HG03060 (cell line): Measurements from ENCODE around the gene SHISA9.

Experiments
- ATAC-seq: cut with Tn5 transposase; IDR thresholded peaks from one replicate; pipeline ENCODE4 v1.9.1; 2021; ENCODE audit warnings: low read depth, moderate number of reproducible peaks; ENCODE audit not compliant: unreplicated experiment

The SHISA9 gene

GRCh38 chr16:13155377-13155776 is 254.0 kb downstream of the SHISA9 start:
- ATAC-seq = no peak

DNA sequence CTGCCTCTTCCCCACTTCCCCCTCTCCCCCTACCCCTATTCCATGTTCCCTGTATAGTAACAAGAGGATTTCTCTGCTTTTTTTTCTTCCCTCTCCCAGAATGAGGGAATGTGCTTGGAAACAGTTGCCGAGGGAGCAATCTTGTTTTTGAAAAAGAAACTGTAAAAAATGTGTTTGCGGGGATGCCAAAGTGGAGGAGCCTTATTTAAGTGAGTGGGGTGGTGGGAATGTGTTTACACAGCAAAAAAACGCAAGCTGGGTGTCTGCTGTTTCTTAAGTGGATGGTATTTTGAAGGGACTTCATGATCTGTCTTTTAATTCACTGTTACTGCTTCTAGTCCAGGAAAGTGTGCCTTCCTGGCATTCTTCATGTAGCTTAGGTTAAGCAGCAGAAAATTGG is 254.4 kb downstream of the SHISA9 start:
- no peak for ATAC-seq

DNA sequence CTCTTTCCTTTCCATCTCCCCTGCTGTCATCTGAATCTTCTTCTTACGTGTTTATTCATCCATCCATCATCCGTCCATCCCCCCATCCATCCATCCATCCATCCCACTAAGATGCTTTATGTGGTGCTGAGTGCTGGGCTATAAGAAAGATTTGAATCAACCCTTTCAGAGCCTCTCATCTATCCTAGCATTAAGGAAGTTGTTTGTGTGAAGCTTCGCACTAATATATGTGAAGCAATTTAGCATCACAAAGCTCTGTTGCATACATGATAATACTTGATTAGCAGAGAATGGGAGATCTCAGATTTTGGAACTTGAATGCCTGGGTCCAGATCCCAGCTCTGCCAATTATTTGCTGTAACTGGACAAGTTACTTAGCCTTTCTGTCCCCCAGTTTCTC is 255.7 kb downstream of the SHISA9 start:
- ATAC-seq = no peak

DNA sequence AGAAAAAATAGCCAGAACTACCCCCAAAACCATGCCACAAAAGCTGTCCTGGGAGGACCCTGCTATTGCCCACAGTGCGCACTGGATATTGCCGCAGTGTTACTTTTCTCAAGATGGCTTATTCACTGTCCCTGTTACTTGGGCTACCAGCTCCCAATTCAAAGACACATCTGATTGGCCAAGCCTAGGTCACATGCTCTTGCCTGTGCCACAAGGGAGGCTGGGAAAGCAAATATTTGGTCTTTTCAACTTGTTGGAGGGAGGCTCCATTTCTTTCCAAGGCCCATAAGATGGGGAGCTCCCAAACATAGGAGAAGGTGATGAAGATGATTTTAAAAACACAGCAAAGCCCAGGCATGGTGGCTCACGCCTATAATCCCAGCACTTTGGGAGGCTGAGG is 257.0 kb downstream of the SHISA9 start:
- no peak for ATAC-seq

DNA sequence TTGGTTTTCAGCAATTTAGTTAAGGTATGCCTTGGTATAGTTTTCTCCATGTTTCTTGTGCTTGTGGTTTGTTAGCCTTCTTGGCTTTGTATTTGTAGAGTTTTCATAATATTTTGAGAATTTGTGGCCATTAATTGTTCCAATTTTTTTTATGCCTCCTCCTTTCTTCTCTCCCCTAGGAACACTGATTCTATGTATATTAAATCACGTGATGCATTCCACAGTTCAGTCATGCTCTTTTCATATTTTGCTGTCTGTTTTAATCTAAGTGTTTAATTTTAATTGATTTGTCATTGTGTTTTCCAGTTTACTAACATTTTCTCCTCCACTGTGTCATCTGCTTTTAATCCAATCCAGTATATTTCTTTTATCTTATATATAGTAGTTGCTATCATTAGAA is 263.6 kb downstream of the SHISA9 start:
- ATAC-seq = no peak

DNA sequence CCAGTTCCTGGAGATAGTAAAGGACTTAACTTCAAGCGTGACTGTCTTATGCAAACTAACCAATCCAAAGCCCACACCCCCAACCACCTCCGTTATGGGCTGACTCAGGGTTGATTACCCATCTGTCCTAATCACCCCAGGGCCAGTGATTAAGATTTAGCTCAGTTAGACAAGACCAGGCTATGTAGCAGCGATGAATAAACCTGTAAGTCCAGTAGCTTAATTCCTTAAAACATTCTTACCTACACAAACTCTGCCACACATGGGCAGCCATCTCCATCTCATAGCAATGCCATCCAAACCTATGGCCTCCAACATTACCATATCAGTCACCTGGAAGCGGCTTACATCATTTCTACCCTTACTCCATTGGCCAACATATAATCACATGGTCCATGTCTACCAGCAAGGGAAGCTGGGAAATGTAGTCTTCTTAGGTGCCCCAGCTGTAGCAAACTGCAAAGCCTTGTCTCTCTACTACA is 266.7 kb downstream of the SHISA9 start:
- ATAC-seq = no peak

GRCh38 chr16:13171313-13171712 is 269.9 kb downstream of the SHISA9 start:
- no peak for ATAC-seq

GRCh38 chr16:13176711-13177110 is 275.3 kb downstream of the SHISA9 start:
- ATAC-seq = no peak

- ATAC-seq = no peak
These were observed 276.9 kb downstream of the SHISA9 start for GRCh38 chr16:13178318-13178717.

DNA sequence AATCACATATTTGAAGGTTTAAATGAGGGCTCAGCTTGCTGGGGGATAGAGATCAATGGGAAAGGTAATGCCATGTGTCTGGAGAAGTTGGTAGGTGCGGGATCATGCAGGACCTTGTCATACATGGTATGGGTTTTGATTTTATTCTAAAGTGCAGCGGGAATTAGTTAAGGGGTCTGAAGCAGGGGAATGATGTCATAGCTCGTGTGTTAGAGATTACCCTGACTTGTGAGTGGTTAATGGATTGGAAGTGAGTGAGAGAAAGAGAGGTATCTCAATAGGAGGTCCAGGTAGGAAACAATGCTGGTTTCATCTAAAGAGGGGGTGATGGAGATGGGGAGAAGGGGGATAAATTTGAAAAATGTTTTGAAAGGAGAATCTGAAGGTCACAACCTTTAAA is 280.0 kb downstream of the SHISA9 start:
- no peak for ATAC-seq

DNA sequence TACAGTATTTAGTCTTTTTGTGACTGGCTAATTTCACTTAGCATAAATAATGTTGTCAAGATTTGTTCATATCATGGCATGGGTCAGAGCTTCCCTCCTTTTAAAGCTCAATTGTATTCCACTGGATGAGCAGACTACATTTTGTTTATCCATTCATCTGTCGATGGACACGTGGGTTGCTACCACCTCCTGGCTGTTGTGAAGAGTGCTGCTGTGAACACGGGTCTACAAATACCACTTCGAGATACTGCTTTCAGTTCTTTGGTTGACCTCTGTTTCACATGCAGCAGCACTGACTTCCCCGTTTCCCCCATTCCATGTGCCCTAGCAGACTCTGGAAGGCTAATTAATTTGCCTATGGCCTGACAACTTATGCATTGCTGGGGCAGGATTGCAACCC is 285.4 kb downstream of the SHISA9 start:
- ATAC-seq = no peak

DNA sequence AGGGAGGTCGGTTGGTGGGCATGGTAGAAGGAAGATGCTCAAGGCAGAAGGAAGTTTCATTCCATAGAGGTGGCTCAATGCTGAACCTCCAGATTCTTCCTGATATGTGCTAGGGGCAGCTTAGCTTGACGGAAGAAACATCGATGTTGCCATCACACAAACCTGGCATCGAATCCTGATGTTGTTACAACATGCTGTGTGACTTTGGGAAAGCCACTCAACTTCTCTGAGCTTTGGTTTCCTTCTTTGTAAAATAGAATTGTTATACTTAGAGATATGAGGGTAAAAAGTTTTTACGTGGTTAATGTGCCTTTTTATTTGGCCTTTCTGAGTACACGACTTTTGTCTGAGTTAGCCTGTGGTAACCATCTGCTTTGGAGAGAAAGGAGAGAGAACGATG is 287.9 kb downstream of the SHISA9 start:
- no peak for ATAC-seq

GRCh38 chr16:13193721-13194120 is 292.3 kb downstream of the SHISA9 start:
- no peak for ATAC-seq

GRCh38 chr16:13194766-13195165 is 293.4 kb downstream of the SHISA9 start:
- ATAC-seq = no peak

- no peak for ATAC-seq
These were observed 302.3 kb downstream of the SHISA9 start for GRCh38 chr16:13203725-13204124.

DNA sequence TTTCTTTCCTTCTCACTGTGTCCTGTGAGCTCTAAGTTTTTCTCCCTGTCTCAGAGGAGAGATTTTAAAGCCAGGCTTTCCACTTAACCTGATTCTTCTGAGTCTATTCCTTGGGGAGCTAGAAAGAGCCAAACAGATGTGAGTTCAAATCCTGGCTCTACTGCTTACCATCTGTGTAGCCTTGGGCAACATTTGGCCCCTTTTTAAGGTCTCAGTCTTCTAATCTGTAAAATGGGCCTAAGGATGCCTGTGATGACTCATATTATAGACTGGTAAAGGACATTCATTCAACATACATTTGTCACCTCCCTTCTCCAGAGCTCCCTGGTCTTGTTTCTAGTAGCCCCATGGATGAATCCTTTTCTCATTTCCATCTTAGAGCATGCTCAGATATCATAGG is 304.0 kb downstream of the SHISA9 start:
- ATAC-seq = no peak

- no peak for ATAC-seq
These were observed 305.2 kb downstream of the SHISA9 start for GRCh38 chr16:13206606-13207005.

- ATAC-seq = no peak
These were observed 305.8 kb downstream of the SHISA9 start for GRCh38 chr16:13207151-13207550.

DNA sequence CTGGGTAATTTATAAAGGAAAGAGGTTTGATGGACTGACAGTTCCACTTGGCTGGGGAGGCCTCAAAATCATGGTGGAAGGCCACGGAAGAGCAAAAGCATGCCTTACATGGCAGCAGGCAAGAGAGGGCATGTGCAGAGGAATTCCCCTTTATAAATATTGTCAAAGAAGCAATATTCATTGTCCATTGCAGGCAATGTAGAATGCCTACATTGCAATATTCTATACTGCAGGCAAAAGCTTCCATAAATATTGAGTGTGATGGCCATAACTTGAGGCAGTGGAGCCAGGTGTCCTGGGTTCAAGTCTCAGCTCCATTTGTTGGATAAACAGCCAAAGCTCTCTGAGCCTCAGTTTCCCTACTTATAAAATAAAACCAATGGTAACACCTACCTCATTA is 322.3 kb downstream of the SHISA9 start:
- no peak for ATAC-seq

DNA sequence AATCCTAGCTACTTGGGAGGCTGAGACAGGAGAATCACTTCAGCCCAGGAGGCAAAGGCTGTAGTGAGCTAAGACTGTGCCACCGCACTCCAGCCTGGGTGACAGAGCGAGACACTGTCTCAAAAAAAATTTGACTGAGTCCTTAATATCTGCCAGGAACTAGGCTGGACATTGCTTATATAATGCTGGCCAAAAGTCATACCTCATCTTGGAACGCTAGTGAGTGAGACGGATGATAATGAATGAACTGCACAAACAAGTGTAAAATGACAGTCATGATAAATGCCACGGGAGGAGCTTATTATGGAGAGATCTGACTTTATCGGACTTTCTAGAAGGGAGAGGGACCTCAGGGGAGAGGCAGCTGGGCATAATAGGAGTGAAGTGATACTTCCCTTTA is 327.6 kb downstream of the SHISA9 start:
- no peak for ATAC-seq

GRCh38 chr16:13231365-13231764 is 330.0 kb downstream of the SHISA9 start:
- no peak for ATAC-seq

GRCh38 chr16:13234999-13235398 is 333.6 kb downstream of the SHISA9 start:
- no peak for ATAC-seq

DNA sequence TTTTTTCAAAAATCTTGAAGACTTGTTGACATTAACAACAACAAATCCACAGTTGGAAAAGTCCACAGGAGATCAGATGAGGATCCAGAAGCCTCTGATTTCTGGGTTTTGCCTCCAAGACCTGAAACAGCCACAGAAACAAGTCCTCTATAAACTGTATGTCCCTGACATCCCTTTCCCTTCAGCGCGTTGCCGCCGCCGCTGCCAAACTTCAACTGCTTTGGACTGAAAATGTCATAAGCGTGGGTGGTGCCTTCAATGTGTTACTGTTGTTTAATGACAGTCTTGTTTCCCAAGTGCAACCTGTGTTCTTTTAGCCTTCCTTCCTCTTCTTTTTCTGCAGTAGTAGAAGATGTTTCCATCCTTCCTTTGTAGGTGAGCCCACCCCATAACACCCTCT is 334.9 kb downstream of the SHISA9 start:
- no peak for ATAC-seq
